ENCODE measurements around the gene LENG8.

Gene LENG8

DNA sequence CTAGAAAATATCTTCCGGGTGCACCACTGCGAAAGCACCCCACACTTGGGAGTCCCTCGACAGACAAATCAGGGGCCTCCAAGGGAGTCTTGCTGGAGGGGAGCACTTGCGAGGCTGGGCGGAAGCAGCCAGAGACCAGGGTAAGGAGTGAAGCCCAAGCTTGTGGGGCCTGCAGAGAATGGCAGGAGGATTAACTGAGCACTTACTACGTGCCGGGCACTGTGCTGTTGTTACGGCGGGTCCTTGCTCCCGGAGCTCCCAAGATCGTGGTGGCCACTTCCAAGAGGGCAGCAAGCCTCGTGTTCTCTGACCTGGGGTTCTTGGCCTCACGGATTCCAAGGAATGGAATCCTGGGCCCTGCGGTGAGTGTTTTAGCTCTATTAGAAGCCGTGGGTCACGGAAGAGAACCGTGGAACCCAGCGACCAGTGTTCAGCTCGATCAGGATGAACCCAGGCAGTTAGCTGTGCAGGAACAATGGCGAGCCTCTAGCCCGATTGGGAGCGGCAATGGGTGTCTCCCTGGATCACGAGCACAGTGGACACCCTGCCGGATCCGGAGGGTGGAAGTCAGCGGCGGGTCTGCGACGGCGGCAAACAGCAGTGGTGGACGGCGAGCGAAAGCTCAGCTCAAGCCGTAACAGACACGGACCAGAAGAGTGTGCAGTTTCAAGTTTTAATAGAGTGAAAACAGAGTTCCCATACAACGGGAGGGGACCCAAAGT is 24.2 kb upstream of the LENG8 start:
- no peak for DNase-seq
- Mint-ChIP-seq H3K4me1 (peaks cover 18% of the 10 kb centered on the region), H3K27ac (peak overlapping the region; percentile 25), H3K4me3 (no peak overlapping the region), H3K36me3 (ENCODE audit: low read depth) (no peaks in the 10 kb centered on the region), H3K27me3 (ENCODE audit: low read depth, poor library complexity) (peaks cover 42% of the 10 kb centered on the region), H3K9me3 (no peaks in the 10 kb centered on the region)
- no peak for TF ChIP-seq CTCF (IDR thresholded peaks at IDR 0.05)

DNA sequence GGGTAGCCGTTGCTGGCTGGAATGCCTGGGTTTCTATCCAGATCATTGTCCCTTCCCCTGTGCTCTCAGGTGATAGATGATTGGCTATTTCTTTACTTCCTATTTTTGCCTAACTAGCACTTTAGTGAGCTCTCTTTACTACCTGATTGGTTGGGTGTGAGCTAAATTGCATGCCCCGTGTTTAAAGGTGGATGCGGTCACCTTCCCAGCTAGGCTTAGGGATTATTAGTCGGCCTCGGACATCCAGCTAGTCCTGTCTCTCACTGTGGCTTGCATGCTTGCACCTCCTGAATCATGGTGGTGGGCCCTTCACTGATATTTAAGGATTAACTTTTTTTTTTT is 23.6 kb upstream of the LENG8 start:
- Mint-ChIP-seq H3K27ac (no peak overlapping the region), H3K27me3 (ENCODE audit: low read depth, poor library complexity) (peaks cover 39% of the 10 kb centered on the region), H3K4me3 (no peak overlapping the region), H3K4me1 (peaks cover 15% of the 10 kb centered on the region), H3K36me3 (ENCODE audit: low read depth) (no peaks in the 10 kb centered on the region), H3K9me3 (no peaks in the 10 kb centered on the region)
- TF ChIP-seq CTCF (IDR thresholded peaks at IDR 0.05), result no peak
- no peak for DNase-seq

DNA sequence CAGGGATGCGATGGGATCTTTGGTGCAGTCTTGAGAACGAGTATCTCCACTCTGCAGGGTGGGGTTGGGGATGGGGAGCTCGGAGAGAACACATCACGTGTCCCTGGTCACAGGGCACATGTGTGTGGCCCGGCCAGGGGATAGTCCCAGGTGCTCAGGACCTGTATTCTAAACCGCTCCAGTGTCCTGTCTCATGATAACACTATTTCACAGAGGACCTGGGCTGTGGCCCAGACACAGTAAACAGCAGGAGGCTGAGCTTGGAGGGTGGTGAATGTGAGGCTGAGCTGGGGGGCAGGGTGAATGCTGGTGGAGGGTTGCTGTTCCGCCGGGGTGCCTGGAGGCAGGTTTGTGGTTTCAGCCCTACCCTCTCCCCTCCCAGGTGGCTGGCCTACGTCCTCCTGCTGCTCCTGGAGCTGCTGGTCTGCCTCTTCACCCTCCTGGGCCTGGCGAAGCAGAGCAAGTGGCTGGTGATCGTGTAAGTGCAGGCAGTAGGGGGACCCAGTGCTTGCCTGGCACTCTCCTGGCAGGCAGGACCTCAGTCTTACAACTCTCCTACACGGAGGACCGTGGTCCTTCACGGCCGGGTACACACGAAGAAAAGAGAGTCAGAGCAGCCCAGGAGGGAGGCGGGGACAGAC is 22.6 kb upstream of the LENG8 start:
- Mint-ChIP-seq H3K36me3 (ENCODE audit: low read depth) (no peaks in the 10 kb centered on the region), H3K4me3 (no peak overlapping the region), H3K4me1 (peaks cover 17% of the 10 kb centered on the region), H3K9me3 (no peaks in the 10 kb centered on the region), H3K27me3 (ENCODE audit: low read depth, poor library complexity) (peaks cover 36% of the 10 kb centered on the region), H3K27ac (peak overlapping the region; percentile 19)
- no peak for DNase-seq
- no peak for TF ChIP-seq CTCF (IDR thresholded peaks at IDR 0.05)

- TF ChIP-seq CTCF (IDR thresholded peaks at IDR 0.05), result no peak
- Mint-ChIP-seq H3K9me3 (no peaks in the 10 kb centered on the region), H3K4me1 (peaks cover 22% of the 10 kb centered on the region), H3K27ac (no peak overlapping the region), H3K4me3 (no peak overlapping the region), H3K27me3 (ENCODE audit: low read depth, poor library complexity) (peaks cover 26% of the 10 kb centered on the region), H3K36me3 (ENCODE audit: low read depth) (no peaks in the 10 kb centered on the region)
- no peak for DNase-seq
Measured at GRCh38 chr19:54427586-54427985, 21.4 kb upstream of the LENG8 start.

DNA sequence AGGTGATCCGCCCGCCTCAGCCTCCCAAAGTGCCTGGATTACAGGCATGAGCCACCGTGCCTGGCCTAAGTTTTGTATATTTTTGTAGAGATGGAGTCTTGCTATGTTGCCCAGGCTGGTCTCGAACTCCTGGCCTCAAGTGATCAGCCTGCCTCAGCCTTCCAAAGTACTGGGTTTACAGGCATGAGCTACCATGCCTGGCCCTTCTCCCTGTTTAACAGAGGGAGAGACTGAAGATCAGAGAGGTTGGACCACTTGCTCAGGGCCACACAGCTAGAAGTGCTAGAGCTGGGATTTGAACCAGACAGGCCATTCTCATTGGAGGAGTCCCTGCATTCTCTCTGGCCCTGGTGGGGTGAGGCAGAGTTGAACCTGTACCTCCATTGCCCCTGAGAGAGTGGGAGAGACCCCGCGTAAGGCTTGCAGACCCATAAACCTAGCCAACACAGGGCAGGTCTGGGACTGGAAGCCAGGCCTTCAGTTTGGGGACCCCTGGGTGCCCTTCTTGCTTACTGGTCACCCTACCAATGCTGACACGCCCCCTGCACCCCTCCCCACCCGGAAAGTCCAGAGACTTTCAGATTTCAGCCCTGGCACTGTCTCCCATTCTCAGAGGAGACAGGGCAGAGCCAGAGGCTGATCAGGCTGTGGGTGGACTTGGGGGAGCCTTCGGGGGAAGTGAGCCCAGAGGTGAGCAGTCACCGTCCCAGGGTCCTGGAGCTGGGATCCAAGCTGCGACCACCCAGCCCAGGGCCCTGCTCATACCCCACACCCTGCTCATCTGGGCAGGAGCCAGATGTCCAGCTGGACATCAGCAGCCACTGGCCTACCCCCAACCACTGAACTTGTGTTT is 20.4 kb upstream of the LENG8 start:
- no peak overlapping the region for H3K4me3 Mint-ChIP-seq
- no peak for DNase-seq
- peaks cover 22% of the 10 kb centered on the region for H3K4me1 Mint-ChIP-seq
- no peaks in the 10 kb centered on the region for H3K36me3 Mint-ChIP-seq (ENCODE audit: low read depth)
- no peak for TF ChIP-seq CTCF (IDR thresholded peaks at IDR 0.05)
- no peaks in the 10 kb centered on the region for H3K9me3 Mint-ChIP-seq
- no peak overlapping the region for H3K27ac Mint-ChIP-seq
- H3K27me3 Mint-ChIP-seq (ENCODE audit: low read depth, poor library complexity), result peaks cover 23% of the 10 kb centered on the region

All from nephron progenitor cell (in vitro differentiated cells).